Liver (tissue), 3 donors: Measurements from ENCODE around the gene PDE4D.

Experiments
- CTCF ChIP-seq: fragments of 150-350 bp; IDR thresholded peaks from 2 replicates; pipeline ENCODE4 v1.5.1; 2017; ENCODE audit warnings: improper control_type of control experiment, low read depth, low read length; ENCODE audit not compliant: missing input control
- FOXA1 ChIP-seq: IDR thresholded peaks from 2 replicates; pipeline ENCODE4 v1.6.1; 2016; ENCODE audit warnings: antibody characterized with exemption
- GABPA ChIP-seq, 2 donors: IDR thresholded peaks in 1 of 2; conservative IDR thresholded peaks in 1 of 2; 2 replicates each; pipeline ENCODE4 v1.6.1; 2016; ENCODE audit warnings: antibody characterized with exemption in 2 of 2, mild to moderate bottlenecking in 1 of 2, moderate library complexity in 1 of 2
- HNF4A ChIP-seq, 2 donors: conservative IDR thresholded peaks; 2 replicates each; pipeline ENCODE4 v1.6.1; 2016; ENCODE audit warnings: antibody characterized with exemption in 2 of 2, mild to moderate bottlenecking in 2 of 2
- JUND ChIP-seq, 2 donors: IDR thresholded peaks; 2 replicates each; pipeline ENCODE4 v1.6.1; 2016; ENCODE audit warnings: antibody characterized with exemption in 2 of 2
- RAD21 ChIP-seq, 2 donors: IDR thresholded peaks; 2 replicates each; pipeline ENCODE4 v1.6.1; 2016; ENCODE audit warnings: antibody characterized with exemption in 2 of 2, mild to moderate bottlenecking in 2 of 2
- RXRA ChIP-seq, 2 donors: IDR thresholded peaks; 2 replicates each; pipeline ENCODE4 v1.6.1; 2017 to 2018; ENCODE audit warnings: antibody characterized with exemption in 2 of 2, mild to moderate bottlenecking in 1 of 2
- SP1 ChIP-seq: IDR thresholded peaks from 2 replicates; pipeline ENCODE4 v1.6.1; 2018; ENCODE audit warnings: antibody characterized with exemption, mild to moderate bottlenecking
- YY1 ChIP-seq: IDR thresholded peaks from 2 replicates; pipeline ENCODE4 v1.6.1; 2016; ENCODE audit warnings: antibody characterized with exemption, mild to moderate bottlenecking
- TF ChIP-seq, protein P1 (sequence below): IDR thresholded peaks from 2 replicates; pipeline ENCODE4 v1.6.1; 2016; ENCODE audit warnings: antibody characterized with exemption
- TF ChIP-seq, protein P2 (sequence below): IDR thresholded peaks from 2 replicates; pipeline ENCODE4 v1.6.1; 2016; ENCODE audit warnings: antibody characterized with exemption
- donor health status: healthy.
- donor health status: healthy.

DNA sequence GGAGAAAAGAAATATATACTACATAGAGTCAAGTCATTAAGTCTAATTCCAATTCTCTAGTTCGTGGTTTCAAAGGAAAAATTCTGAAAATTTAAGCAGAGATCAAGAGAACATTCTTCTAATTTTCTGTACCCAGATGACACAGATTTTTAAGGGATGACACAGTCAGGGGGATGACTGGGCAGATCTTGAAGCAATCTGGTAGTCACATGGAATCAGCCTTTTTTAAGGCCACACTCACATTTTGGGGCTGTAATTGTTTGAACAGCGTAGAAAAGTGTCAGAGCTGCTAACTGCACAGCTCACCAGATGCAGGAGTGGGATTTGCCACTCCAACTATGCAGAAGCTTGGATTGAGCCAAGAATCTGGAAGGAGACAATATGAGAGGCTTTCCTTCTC is 20.4 kb downstream of the PDE4D start:
- TF ChIP-seq CTCF (no peak), RXRA (IDR thresholded peaks at IDR 0.05) (no peak), RAD21 (IDR thresholded peaks at IDR 0.05) (no peak), SP1 (no peak), GABPA (IDR thresholded peaks at IDR 0.05 in 1 of 2, conservative IDR thresholded peaks at IDR 0.05 in 1 of 2) (no peak), YY1 (no peak), FOXA1 (no peak), HNF4A (conservative IDR thresholded peaks at IDR 0.05) (no peak), JUND (IDR thresholded peaks at IDR 0.05) (no peak)
- TF ChIP-seq, protein P1, sequence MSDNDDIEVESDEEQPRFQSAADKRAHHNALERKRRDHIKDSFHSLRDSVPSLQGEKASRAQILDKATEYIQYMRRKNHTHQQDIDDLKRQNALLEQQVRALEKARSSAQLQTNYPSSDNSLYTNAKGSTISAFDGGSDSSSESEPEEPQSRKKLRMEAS, result no peak
- TF ChIP-seq, protein P2, sequence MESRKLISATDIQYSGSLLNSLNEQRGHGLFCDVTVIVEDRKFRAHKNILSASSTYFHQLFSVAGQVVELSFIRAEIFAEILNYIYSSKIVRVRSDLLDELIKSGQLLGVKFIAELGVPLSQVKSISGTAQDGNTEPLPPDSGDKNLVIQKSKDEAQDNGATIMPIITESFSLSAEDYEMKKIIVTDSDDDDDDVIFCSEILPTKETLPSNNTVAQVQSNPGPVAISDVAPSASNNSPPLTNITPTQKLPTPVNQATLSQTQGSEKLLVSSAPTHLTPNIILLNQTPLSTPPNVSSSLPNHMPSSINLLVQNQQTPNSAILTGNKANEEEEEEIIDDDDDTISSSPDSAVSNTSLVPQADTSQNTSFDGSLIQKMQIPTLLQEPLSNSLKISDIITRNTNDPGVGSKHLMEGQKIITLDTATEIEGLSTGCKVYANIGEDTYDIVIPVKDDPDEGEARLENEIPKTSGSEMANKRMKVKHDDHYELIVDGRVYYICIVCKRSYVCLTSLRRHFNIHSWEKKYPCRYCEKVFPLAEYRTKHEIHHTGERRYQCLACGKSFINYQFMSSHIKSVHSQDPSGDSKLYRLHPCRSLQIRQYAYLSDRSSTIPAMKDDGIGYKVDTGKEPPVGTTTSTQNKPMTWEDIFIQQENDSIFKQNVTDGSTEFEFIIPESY, result no peak
